Prostate gland (tissue), 2 donors: ENCODE measurements around the gene NDST1.

ENCODE experiments used
- POLR2A ChIP-seq: fragments of 450-650 bp; IDR thresholded peaks from one replicate; pipeline ENCODE4 v1.6.1; 2016; ENCODE audit warnings: antibody characterized with exemption, mild to moderate bottlenecking
- POLR2AphosphoS5 ChIP-seq: sonication (generic); formaldehyde crosslinking; IDR thresholded peaks from one replicate; pipeline ENCODE4 v1.6.1; 2017; ENCODE audit warnings: antibody characterized with exemption
- TF ChIP-seq, protein P1 (sequence below), 4 experiments: fragments of 200-600 bp in 2 of 4; fragments of 450-650 bp in 2 of 4; sonication (generic) in 2 of 4; IDR thresholded peaks; 1 replicate in 3 of 4; 2 replicates in 1 of 4; pipeline ENCODE4 v1.5.1; 2016 to 2019; ENCODE audit warnings: antibody characterized with exemption in 4 of 4, mild to moderate bottlenecking in 2 of 4, moderate library complexity in 2 of 4

DNA sequence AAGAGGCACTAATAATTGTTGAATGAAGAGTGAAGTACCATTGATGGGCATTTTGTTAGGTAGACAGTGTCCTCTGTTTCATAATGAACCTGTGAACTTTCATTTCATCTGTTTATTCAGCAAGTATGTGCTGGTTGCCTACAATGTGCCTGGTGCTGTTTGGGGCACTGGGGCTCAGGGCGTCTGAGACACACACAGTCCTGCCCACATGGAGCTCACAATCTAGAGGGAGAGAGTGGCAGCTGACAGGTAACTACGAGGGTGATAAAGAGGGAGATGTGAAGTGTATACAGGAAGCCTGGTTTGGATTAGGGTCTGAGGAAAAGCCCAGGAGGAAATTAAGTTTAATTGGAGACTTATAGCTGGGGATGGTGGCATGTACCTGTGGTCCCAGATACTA, 28.5 kb upstream of the NDST1 start:
- TF ChIP-seq, protein P1, sequence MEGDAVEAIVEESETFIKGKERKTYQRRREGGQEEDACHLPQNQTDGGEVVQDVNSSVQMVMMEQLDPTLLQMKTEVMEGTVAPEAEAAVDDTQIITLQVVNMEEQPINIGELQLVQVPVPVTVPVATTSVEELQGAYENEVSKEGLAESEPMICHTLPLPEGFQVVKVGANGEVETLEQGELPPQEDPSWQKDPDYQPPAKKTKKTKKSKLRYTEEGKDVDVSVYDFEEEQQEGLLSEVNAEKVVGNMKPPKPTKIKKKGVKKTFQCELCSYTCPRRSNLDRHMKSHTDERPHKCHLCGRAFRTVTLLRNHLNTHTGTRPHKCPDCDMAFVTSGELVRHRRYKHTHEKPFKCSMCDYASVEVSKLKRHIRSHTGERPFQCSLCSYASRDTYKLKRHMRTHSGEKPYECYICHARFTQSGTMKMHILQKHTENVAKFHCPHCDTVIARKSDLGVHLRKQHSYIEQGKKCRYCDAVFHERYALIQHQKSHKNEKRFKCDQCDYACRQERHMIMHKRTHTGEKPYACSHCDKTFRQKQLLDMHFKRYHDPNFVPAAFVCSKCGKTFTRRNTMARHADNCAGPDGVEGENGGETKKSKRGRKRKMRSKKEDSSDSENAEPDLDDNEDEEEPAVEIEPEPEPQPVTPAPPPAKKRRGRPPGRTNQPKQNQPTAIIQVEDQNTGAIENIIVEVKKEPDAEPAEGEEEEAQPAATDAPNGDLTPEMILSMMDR (IDR thresholded peaks at IDR 0.05) = no peak
- no peak for TF ChIP-seq POLR2A
- no peak for TF ChIP-seq POLR2AphosphoS5
